ENCODE measurements around the gene ZFYVE28.

Gene ZFYVE28

GRCh38 chr4:2289311-2289954 lies 129.0 kb downstream of the ZFYVE28 start:
- Histone ChIP-seq H3K9ac (ENCODE audit: low read depth, low read length) (no peak overlapping the region), H3K9me3 (ENCODE audit: control insufficient read depth, insufficient read depth, low read length) (no peaks in the 10 kb centered on the region), H3K4me1 (ENCODE audit: insufficient read depth, low read length) (no peaks in the 10 kb centered on the region), H3K36me3 (ENCODE audit: insufficient read depth, low read length) (no peaks in the 10 kb centered on the region)

GRCh38 chr4:2288051-2288541 lies 130.3 kb downstream of the ZFYVE28 start:
- no peak overlapping the region for H3K9ac ChIP-seq (ENCODE audit: low read depth, low read length)
- H3K4me1 ChIP-seq (ENCODE audit: insufficient read depth, low read length) = no peaks in the 10 kb centered on the region
- no peaks in the 10 kb centered on the region for H3K36me3 ChIP-seq (ENCODE audit: insufficient read depth, low read length)
- H3K9me3 ChIP-seq (ENCODE audit: control insufficient read depth, insufficient read depth, low read length) = no peaks in the 10 kb centered on the region

GRCh38 chr4:2287594-2287915 lies 130.9 kb downstream of the ZFYVE28 start:
- Histone ChIP-seq H3K36me3 (ENCODE audit: insufficient read depth, low read length) (no peaks in the 10 kb centered on the region), H3K4me1 (ENCODE audit: insufficient read depth, low read length) (no peaks in the 10 kb centered on the region), H3K9ac (ENCODE audit: low read depth, low read length) (no peak overlapping the region), H3K9me3 (ENCODE audit: control insufficient read depth, insufficient read depth, low read length) (no peaks in the 10 kb centered on the region)

GRCh38 chr4:2286904-2287593 lies 131.4 kb downstream of the ZFYVE28 start:
- no peak overlapping the region for H3K9ac ChIP-seq (ENCODE audit: low read depth, low read length)
- H3K36me3 ChIP-seq (ENCODE audit: insufficient read depth, low read length) = no peaks in the 10 kb centered on the region
- no peaks in the 10 kb centered on the region for H3K4me1 ChIP-seq (ENCODE audit: insufficient read depth, low read length)
- no peaks in the 10 kb centered on the region for H3K9me3 ChIP-seq (ENCODE audit: control insufficient read depth, insufficient read depth, low read length)

- no peaks in the 10 kb centered on the region for H3K36me3 ChIP-seq (ENCODE audit: insufficient read depth, low read length)
- no peak overlapping the region for H3K9ac ChIP-seq (ENCODE audit: low read depth, low read length)
- no peaks in the 10 kb centered on the region for H3K9me3 ChIP-seq (ENCODE audit: control insufficient read depth, insufficient read depth, low read length)
- no peaks in the 10 kb centered on the region for H3K4me1 ChIP-seq (ENCODE audit: insufficient read depth, low read length)
Observed at GRCh38 chr4:2285613-2286381, 132.6 kb downstream of the ZFYVE28 start.

- Histone ChIP-seq H3K9ac (ENCODE audit: low read depth, low read length) (no peak overlapping the region), H3K9me3 (ENCODE audit: control insufficient read depth, insufficient read depth, low read length) (no peaks in the 10 kb centered on the region), H3K36me3 (ENCODE audit: insufficient read depth, low read length) (no peaks in the 10 kb centered on the region), H3K4me1 (ENCODE audit: insufficient read depth, low read length) (no peaks in the 10 kb centered on the region)
Observed at GRCh38 chr4:2284934-2285612, 133.4 kb downstream of the ZFYVE28 start.

GRCh38 chr4:2284161-2284933 lies 134.1 kb downstream of the ZFYVE28 start:
- Histone ChIP-seq H3K9ac (ENCODE audit: low read depth, low read length) (no peak overlapping the region), H3K36me3 (ENCODE audit: insufficient read depth, low read length) (no peaks in the 10 kb centered on the region), H3K4me1 (ENCODE audit: insufficient read depth, low read length) (no peaks in the 10 kb centered on the region), H3K9me3 (ENCODE audit: control insufficient read depth, insufficient read depth, low read length) (no peaks in the 10 kb centered on the region)

GRCh38 chr4:2283199-2283711 lies 135.2 kb downstream of the ZFYVE28 start:
- H3K9ac ChIP-seq (ENCODE audit: low read depth, low read length) = no peak overlapping the region
- H3K4me1 ChIP-seq (ENCODE audit: insufficient read depth, low read length) = no peaks in the 10 kb centered on the region

GRCh38 chr4:2281575-2282343 lies 136.7 kb downstream of the ZFYVE28 start:
- Histone ChIP-seq H3K36me3 (ENCODE audit: insufficient read depth, low read length) (no peaks in the 10 kb centered on the region), H3K9ac (ENCODE audit: low read depth, low read length) (no peak overlapping the region), H3K9me3 (ENCODE audit: control insufficient read depth, insufficient read depth, low read length) (no peaks in the 10 kb centered on the region), H3K4me1 (ENCODE audit: insufficient read depth, low read length) (no peaks in the 10 kb centered on the region)

More at GRCh38 chr4:2283199-2283711, 135.2 kb downstream of the ZFYVE28 start:
- Histone ChIP-seq H3K9me3 (ENCODE audit: control insufficient read depth, insufficient read depth, low read length) (no peaks in the 10 kb centered on the region), H3K36me3 (ENCODE audit: insufficient read depth, low read length) (no peaks in the 10 kb centered on the region)

- no peaks in the 10 kb centered on the region for H3K9me3 ChIP-seq (ENCODE audit: control insufficient read depth, insufficient read depth, low read length)
Observed at GRCh38 chr4:2280531-2281300, 137.7 kb downstream of the ZFYVE28 start.

GRCh38 chr4:2277956-2278355 lies 140.5 kb downstream of the ZFYVE28 start:
- Histone ChIP-seq H3K36me3 (ENCODE audit: insufficient read depth, low read length) (no peaks in the 10 kb centered on the region), H3K9ac (ENCODE audit: low read depth, low read length) (no peak overlapping the region), H3K9me3 (ENCODE audit: control insufficient read depth, insufficient read depth, low read length) (no peaks in the 10 kb centered on the region), H3K4me1 (ENCODE audit: insufficient read depth, low read length) (no peaks in the 10 kb centered on the region)

More at GRCh38 chr4:2280531-2281300, 137.7 kb downstream of the ZFYVE28 start:
- Histone ChIP-seq H3K9ac (ENCODE audit: low read depth, low read length) (no peak overlapping the region), H3K4me1 (ENCODE audit: insufficient read depth, low read length) (no peaks in the 10 kb centered on the region), H3K36me3 (ENCODE audit: insufficient read depth, low read length) (no peaks in the 10 kb centered on the region)

GRCh38 chr4:2276581-2277325 lies 141.7 kb downstream of the ZFYVE28 start:
- H3K9ac ChIP-seq (ENCODE audit: low read depth, low read length) = no peak overlapping the region
- H3K4me1 ChIP-seq (ENCODE audit: insufficient read depth, low read length) = no peaks in the 10 kb centered on the region
- no peaks in the 10 kb centered on the region for H3K9me3 ChIP-seq (ENCODE audit: control insufficient read depth, insufficient read depth, low read length)
- H3K36me3 ChIP-seq (ENCODE audit: insufficient read depth, low read length) = no peaks in the 10 kb centered on the region
